Measurements from ENCODE around the gene AMN1.

The AMN1 gene

DNA sequence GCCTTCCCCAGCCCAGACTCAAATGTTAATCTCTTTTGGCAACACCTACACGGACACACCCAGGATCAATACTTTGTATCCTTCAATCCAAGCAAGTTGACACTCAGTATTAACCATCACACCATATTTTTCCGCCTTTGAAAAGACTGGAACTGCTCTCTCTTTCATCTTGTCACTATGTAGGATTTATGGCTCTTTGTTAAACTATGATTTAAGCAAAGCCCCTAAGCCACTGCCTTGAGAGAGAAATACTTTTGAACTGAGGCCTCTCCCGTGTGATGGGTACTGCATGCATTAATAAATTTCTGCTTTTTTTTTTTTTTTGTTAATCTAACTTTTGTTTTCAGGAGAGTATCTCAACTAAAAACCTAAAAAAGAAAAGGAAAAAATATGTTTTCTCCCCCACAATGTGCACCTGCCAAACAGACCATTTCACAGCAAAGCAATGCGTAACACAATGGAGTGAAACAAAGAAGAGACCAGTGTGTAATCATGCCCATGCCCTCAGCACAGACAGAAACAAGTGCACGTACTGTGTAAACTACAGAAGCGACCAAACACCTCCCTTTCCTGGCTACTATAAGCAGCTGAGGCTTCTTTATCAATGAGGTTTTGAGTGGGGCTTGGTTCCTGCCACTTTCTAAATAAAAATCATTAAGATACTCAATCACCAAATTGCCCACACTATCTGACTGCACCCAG lies 97.6 kb downstream of the AMN1 start:
- no peak for DNase-seq (ENCODE audit: low read depth)

DNA sequence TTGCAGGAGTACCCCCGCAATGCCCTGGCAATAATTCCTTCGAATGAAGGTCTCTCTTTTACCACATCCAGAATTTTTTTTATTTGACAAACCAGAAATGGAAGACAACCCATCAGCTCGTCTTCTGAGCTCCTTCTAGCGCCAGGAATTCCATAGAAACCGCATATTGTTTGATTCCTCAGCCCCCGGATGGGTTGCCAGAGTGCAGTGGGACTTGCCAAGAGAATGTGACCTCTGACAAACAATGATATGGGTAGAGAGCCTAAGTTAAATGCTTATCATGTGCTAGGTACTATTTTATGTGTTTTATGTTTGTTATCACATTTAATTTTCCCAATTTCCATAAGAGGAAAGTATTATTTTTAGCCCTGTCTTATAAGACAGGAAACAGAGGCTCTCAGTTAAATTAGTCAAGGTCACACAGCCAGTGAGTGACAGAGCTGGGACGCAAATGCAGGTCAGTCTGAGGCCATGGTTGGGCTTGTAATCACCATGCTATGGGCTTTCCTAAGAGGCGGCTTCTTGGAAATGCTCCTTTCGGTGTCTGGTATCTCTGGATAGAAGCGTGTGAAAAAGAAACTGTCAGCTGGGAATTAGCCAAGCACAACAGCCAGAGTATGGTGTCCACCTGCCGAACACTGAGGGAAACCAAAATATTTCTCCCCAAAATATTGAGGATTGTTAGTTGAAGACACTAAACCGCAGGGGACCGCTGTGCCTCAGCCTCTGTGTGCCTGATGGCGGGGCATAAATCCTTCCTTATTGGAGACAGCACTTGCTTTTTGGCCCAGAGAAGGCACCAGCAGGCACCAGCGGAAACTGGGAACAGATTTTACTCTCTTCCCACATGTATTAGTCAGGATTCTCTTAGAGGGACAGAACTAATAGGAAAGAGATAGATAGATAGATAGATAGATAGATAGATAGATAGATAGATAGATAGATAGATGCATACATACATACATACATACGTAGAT lies 98.8 kb downstream of the AMN1 start:
- peak; percentile 77 for DNase-seq (ENCODE audit: low read depth)

DNA sequence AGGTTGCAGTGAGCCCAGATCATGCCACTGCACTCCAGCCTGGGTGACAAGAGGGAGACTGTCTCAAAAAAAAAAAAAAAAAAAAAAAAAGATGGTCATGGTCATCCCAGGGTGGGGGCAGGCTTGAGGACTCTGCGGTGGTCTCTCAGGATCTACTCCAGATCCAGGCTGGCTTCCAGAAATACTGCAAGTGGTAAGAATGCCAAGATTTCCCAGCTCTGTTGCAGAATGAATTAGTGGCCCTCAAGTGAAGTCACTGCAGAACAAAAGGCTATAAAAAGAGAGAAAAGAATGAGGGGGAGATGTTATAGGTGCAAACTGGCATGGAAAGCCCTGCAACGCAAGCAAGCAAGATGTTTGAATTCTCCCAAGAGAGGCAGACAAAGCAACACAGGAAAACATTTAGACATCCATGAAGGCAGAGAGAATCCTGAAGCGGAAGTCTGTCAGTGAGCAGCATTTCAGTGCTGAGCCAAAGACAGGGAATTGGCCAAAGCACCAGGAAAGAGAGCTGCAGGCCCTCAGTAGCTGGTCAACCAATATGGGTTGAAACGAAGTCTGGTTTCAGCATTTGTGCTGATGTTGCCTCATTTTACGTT lies 101.3 kb downstream of the AMN1 start:
- DNase-seq (ENCODE audit: low read depth), result no peak

DNA sequence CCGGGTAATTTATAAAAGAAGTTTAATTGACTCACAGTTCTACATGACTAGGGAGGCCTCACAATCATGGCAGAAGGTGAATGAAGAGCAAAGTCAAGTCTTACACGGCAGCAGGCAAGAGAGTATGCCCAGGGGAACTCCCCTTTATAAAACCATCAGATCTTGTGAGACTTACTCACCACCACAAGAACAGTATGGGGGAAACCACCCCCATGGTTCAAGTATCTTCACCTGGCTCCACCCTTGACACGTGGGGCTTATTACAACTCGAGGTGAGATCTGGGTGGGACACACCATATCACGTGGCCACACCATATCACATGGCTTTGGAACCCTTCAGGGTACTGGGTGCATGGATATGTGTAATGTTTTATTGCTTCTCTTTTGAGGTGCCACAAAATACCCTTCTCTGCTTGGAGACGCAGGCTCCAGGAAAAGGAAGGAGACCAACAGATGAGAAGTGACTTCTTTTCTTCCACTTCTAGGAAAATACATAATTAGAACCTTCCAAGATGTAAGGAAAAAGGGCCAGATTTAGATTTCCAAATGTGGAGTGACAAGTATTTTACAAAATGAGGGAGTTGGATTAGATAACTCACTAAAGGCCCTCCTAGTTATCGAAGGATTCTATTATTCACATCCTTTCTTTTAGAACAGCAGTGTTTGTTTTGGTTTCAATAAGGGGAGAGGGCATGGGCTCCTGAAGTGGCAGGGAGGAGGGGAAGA lies 102.4 kb downstream of the AMN1 start:
- DNase-seq (ENCODE audit: low read depth), result no peak

DNA sequence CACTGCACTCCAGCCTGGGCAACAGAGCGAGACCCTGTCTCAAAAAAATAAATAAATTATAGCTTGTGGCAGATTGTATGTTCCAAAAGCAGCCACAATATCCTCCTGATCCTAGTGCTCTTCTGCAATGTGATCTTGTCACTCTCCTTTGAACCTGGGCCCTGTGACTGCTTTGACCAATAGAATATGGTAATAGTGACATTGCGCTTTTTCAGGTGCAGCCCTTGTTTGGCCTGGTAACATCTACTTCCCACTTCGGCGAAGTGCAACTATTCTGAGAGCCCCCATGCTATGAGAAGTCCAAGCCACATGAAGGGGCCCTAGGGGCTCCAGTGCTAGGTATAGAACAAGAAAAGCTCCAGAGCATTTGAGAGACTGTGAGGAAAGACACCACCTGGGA lies 106.8 kb downstream of the AMN1 start:
- no peak for DNase-seq (ENCODE audit: low read depth)
